ENCODE measurements around the gene INHA. TPM values are rescaled to one million over a fixed set of nuclear protein-coding genes. Genes with fewer than 3 reads are reported as not detected.

The INHA gene
- total RNA-seq, 4 donors from 2014 or later: not detected

DNA sequence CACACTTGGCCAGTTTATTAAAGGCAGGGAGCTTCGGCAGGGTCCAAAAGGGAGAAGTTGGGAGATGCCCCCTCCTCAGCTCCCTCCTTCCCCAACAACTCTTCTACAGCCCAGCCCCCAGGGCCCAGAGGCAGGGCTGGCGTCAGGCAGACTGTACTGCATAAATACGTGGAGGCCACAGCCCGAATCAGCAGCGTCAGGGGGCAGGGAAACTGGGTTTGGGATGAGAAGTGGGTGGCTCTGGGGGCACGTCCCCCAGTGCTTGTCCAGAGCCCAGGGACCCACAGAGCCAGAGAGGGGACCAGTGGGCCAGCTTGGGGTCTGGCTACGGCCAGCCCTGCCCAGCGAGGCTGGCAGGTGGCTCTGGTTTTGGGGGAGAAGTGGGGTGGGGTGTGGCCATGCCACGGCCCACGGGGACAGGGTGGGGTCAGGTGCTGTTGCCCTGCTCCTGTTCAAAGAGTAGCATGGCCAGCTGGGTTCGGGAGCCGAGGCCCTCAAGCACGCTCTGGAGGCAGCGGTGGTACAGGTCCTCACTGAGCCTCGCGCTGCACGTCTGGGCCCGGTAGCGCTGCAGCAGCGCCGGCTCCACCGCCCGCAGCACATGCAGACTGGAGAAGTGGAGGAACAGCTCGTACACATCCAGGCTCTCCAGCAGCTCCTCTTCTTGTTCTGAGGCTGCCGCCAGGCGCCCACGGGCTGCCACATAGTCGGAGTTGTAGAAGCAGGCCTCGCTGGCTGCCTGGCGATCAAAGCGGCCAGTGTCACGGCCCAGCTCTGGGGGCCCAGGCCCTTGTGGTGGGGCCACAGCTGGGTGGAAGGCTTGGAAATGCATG, 32.9 kb upstream of the INHA start:
- no peak for DNase-seq
- H3K4me3 ChIP-seq: no peak overlapping the region
- no peaks in the 10 kb centered on the region for H3K27me3 ChIP-seq
- H3K36me3 ChIP-seq: peaks cover 0 to 27% (median 0%) of the 10 kb centered on the region in 3 donors
- no peaks in the 10 kb centered on the region for H3K9me3 ChIP-seq
- peaks cover 0 to 22% (median 8%) of the 10 kb centered on the region in 4 donors for H3K4me1 ChIP-seq
- H3K27ac ChIP-seq: no peak overlapping the region
- no peak for TF ChIP-seq CTCF (IDR thresholded peaks at IDR 0.05)
- TF ChIP-seq POLR2A (IDR thresholded peaks at IDR 0.05): no peak

DNA sequence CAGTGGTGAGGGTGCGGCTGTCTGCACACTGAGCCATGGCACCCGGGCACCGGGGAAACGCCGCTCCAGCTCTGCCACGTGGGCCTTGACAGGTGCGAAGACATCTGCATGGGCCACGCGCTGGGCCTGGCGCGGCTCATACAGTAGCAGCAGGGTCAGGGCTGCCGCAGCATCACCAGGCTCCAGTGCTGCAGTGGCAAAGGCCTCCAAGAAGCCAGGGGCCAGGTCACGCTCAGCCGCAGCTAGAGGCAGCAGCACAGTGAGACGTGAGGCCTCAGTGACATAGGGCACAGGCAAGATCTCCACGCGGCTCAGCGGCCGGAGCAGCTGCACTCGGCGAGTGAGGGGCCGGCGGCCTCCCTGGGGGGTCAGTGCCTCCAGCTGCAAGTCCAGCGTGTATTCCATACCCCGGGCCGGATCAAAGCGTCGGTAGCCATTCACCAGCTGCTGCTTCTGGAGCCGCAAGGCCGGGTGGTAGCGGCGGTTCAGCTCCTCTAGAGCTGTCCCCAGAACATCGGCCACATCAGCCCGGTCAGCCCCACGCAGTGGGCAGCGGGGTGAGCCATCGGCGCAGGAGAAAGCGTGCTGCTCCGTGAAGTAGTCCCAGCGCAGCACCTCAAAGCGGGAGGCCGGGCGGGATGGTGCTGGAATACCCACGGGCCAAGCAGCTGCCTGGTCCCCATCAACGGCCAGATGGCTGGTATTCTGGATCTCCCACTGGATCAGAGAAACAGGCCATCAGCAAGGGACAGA, 32.0 kb upstream of the INHA start:
- Histone ChIP-seq H3K9me3 (no peaks in the 10 kb centered on the region), H3K36me3 (peaks cover 0 to 27% (median 0%) of the 10 kb centered on the region in 3 donors), H3K27me3 (no peaks in the 10 kb centered on the region), H3K4me1 (peaks cover 0 to 23% (median 14%) of the 10 kb centered on the region in 4 donors), H3K4me3 (no peak overlapping the region), H3K27ac (no peak overlapping the region)
- DNase-seq: no peak
- no peak for TF ChIP-seq POLR2A (IDR thresholded peaks at IDR 0.05)
- no peak for TF ChIP-seq CTCF (IDR thresholded peaks at IDR 0.05)

GRCh38 chr2:219540784-219541504, 31.2 kb upstream of the INHA start:
- peaks cover 0 to 23% (median 14%) of the 10 kb centered on the region in 4 donors for H3K4me1 ChIP-seq
- H3K4me3 ChIP-seq: no peak overlapping the region
- H3K9me3 ChIP-seq: no peaks in the 10 kb centered on the region
- no peak for TF ChIP-seq POLR2A (IDR thresholded peaks at IDR 0.05)
- no peak for TF ChIP-seq CTCF (IDR thresholded peaks at IDR 0.05)
- no peak for DNase-seq
- H3K27me3 ChIP-seq: no peaks in the 10 kb centered on the region
- peaks cover 0 to 27% (median 0%) of the 10 kb centered on the region in 3 donors for H3K36me3 ChIP-seq
- no peak overlapping the region for H3K27ac ChIP-seq

GRCh38 chr2:219541611-219542180, 30.4 kb upstream of the INHA start:
- TF ChIP-seq POLR2A (IDR thresholded peaks at IDR 0.05) (peak in 1 of 2 donors; percentile 34), CTCF (IDR thresholded peaks at IDR 0.05) (peak; percentile 72 to 100 (median 98))
- peak overlapping the region in 1 of 4 donors; percentile 18 for H3K27ac ChIP-seq

More at GRCh38 chr2:219541611-219542180, 30.4 kb upstream of the INHA start:
- Histone ChIP-seq H3K27me3 (no peaks in the 10 kb centered on the region), H3K9me3 (no peaks in the 10 kb centered on the region), H3K4me1 (peaks cover 0 to 23% (median 14%) of the 10 kb centered on the region in 4 donors), H3K36me3 (peaks cover 0 to 27% (median 0%) of the 10 kb centered on the region in 3 donors), H3K4me3 (peak overlapping the region; percentile 27 to 80 (median 60))
- DNase-seq: peak; percentile 85 to 95 (median 95)

All from Peyer's patch (tissue), 4 donors.